Measurements from ENCODE around the gene RUFY3. TPM values are rescaled to one million over a fixed set of nuclear protein-coding genes. Genes with fewer than 3 reads are reported as not detected.

Gene RUFY3
- total RNA-seq, 1 experiment from 2014 or later = 29.6 TPM

DNA sequence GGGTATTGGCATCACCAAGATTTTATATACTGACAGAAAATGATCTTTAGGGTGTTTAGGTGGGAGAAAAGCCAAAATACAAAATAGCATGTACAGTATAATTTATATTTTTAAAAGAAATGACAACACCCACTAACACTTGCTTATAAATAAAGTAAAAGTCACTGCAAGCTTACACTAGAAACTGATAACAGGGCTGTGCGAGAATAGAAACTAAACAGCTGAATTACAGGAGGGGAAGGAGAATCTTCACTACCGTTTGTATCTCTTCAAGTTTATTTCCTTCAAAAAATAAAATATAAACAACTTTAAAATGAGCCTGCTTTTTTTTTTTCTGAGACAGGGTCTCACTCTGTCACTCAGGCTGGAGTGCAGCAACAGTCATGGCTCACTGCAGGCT lies 95.1 kb downstream of the RUFY3 start:
- H3K4me1 ChIP-seq (ENCODE audit: control insufficient read depth, insufficient read depth, low read length) = no peaks in the 10 kb centered on the region
- no peak overlapping the region for H3K27ac ChIP-seq (ENCODE audit: low read length)
- H3K27me3 ChIP-seq (ENCODE audit: control insufficient read depth, insufficient read depth, low read length) = no peaks in the 10 kb centered on the region
- BruUV-seq (replicated peaks) = no TSS peak
- ChIA-PET CTCF (no interaction called here), POLR2A (no interaction called here)
- in situ Hi-C loops (cut with HindIII; ENCODE audit: low pct_unique_long_range_greater_than_20kb, low sequenced_read_pairs) = no loop called here
- no peaks in the 10 kb centered on the region for H3K9me3 ChIP-seq (ENCODE audit: control insufficient read depth, insufficient read depth, low read depth, low read length)
- intact Hi-C loops (cut with micrococcal nuclease; ENCODE audit: unreplicated experiment) = loop anchor here (10.0 kb wide), 1 partner anchor 162 kb away; no protein-coding TSS in a partner anchor
- DNase-seq (ENCODE audit: low read depth, low spot score) = no peak
- peaks cover 13% of the 10 kb centered on the region for H3K36me3 ChIP-seq (ENCODE audit: control insufficient read depth, insufficient read depth, low read length)
- H3K4me3 ChIP-seq (ENCODE audit: low read depth in 2 of 2, low read length in 2 of 2) = no peak overlapping the region
- ATAC-seq = no peak
- TF ChIP-seq, protein P1, sequence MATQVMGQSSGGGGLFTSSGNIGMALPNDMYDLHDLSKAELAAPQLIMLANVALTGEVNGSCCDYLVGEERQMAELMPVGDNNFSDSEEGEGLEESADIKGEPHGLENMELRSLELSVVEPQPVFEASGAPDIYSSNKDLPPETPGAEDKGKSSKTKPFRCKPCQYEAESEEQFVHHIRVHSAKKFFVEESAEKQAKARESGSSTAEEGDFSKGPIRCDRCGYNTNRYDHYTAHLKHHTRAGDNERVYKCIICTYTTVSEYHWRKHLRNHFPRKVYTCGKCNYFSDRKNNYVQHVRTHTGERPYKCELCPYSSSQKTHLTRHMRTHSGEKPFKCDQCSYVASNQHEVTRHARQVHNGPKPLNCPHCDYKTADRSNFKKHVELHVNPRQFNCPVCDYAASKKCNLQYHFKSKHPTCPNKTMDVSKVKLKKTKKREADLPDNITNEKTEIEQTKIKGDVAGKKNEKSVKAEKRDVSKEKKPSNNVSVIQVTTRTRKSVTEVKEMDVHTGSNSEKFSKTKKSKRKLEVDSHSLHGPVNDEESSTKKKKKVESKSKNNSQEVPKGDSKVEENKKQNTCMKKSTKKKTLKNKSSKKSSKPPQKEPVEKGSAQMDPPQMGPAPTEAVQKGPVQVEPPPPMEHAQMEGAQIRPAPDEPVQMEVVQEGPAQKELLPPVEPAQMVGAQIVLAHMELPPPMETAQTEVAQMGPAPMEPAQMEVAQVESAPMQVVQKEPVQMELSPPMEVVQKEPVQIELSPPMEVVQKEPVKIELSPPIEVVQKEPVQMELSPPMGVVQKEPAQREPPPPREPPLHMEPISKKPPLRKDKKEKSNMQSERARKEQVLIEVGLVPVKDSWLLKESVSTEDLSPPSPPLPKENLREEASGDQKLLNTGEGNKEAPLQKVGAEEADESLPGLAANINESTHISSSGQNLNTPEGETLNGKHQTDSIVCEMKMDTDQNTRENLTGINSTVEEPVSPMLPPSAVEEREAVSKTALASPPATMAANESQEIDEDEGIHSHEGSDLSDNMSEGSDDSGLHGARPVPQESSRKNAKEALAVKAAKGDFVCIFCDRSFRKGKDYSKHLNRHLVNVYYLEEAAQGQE (IDR thresholded peaks at IDR 0.05; ENCODE audit: insufficient read depth in 1 of 2, low read depth in 2 of 2, low read length in 1 of 2) = no peak
- TF ChIP-seq, protein P2, sequence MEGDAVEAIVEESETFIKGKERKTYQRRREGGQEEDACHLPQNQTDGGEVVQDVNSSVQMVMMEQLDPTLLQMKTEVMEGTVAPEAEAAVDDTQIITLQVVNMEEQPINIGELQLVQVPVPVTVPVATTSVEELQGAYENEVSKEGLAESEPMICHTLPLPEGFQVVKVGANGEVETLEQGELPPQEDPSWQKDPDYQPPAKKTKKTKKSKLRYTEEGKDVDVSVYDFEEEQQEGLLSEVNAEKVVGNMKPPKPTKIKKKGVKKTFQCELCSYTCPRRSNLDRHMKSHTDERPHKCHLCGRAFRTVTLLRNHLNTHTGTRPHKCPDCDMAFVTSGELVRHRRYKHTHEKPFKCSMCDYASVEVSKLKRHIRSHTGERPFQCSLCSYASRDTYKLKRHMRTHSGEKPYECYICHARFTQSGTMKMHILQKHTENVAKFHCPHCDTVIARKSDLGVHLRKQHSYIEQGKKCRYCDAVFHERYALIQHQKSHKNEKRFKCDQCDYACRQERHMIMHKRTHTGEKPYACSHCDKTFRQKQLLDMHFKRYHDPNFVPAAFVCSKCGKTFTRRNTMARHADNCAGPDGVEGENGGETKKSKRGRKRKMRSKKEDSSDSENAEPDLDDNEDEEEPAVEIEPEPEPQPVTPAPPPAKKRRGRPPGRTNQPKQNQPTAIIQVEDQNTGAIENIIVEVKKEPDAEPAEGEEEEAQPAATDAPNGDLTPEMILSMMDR (IDR thresholded peaks at IDR 0.05) = no peak
- no peak for TF ChIP-seq POLR2AphosphoS5 (IDR thresholded peaks at IDR 0.05; ENCODE audit: low read depth, low read length)
- no peak for TF ChIP-seq SIN3A (IDR thresholded peaks at IDR 0.05; ENCODE audit: borderline replicate concordance, insufficient read depth, low read depth, low read length)
- TF ChIP-seq TCF7L2 (IDR thresholded peaks at IDR 0.05; ENCODE audit: low read depth, low read length) = no peak

DNA sequence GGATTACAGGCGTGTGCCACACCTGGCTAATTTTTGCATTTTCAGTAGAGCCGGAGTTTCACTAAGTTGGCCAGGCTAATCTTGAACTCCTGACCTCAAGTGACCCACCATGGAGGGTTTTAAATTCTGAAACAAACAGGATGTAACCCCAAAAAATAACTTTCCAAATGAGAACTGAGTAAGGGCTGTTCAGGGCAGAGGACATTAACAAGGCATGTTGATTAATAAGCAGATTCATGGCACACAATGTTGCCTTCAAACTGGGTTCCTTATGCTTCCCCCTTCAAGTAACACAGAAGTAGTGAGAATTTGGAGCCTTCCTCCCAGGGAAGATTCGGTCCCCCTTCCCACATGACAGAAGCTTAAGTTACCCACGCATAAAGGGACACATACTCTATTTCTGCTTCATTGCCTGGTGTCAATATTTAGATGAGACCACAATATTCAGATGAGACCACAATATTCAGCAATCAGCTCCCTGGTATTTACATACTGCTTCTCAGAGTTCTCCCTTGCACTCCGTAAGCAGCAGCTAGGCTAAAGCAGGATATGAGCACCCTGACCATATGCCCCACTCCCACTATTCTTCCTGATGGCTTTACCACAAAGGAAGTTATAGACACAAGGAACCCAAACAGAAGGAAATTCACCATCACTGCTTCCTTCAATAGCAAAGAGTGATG lies 96.5 kb downstream of the RUFY3 start:
- in situ Hi-C loops (cut with HindIII; ENCODE audit: low pct_unique_long_range_greater_than_20kb, low sequenced_read_pairs) = no loop called here
- BruUV-seq (replicated peaks) = no TSS peak
- no peaks in the 10 kb centered on the region for H3K9me3 ChIP-seq (ENCODE audit: control insufficient read depth, insufficient read depth, low read depth, low read length)

More for the DNA sequence above, 96.5 kb downstream of the RUFY3 start:
- Histone ChIP-seq H3K4me3 (ENCODE audit: low read depth in 2 of 2, low read length in 2 of 2) (no peak overlapping the region), H3K4me1 (ENCODE audit: control insufficient read depth, insufficient read depth, low read length) (no peaks in the 10 kb centered on the region), H3K36me3 (ENCODE audit: control insufficient read depth, insufficient read depth, low read length) (peaks cover 13% of the 10 kb centered on the region), H3K27ac (ENCODE audit: low read length) (no peak overlapping the region), H3K27me3 (ENCODE audit: control insufficient read depth, insufficient read depth, low read length) (no peaks in the 10 kb centered on the region)
- DNase-seq (ENCODE audit: low read depth, low spot score) = no peak
- no peak for ATAC-seq
- TF ChIP-seq, protein P2 (IDR thresholded peaks at IDR 0.05) = no peak
- TF ChIP-seq, protein P1 (IDR thresholded peaks at IDR 0.05; ENCODE audit: insufficient read depth in 1 of 2, low read depth in 2 of 2, low read length in 1 of 2) = no peak
- TF ChIP-seq POLR2AphosphoS5 (IDR thresholded peaks at IDR 0.05; ENCODE audit: low read depth, low read length) (no peak), TCF7L2 (IDR thresholded peaks at IDR 0.05; ENCODE audit: low read depth, low read length) (no peak), SIN3A (IDR thresholded peaks at IDR 0.05; ENCODE audit: borderline replicate concordance, insufficient read depth, low read depth, low read length) (no peak)
- ChIA-PET CTCF (no interaction called here), POLR2A (no interaction called here)
- intact Hi-C loops (cut with micrococcal nuclease; ENCODE audit: unreplicated experiment) = loop anchor here (10.0 kb wide), 1 partner anchor 164 kb away; no protein-coding TSS in a partner anchor

Measured in Panc1 (cell line).